Hippocampal formation (tissue), 2 donors: ENCODE measurements around the gene MEP1A.
"Not testable (repeated sequence)": the region's sequence is repeated elsewhere in the genome, so short reads cannot be mapped to it uniquely, and the experiment has no call there.

Experiments
- DNase-seq, 2 donors: peaks; one replicate each; lab custom pipeline; 2025; lab: John Stamatoyannopoulos, UW

Gene MEP1A

GRCh38 chr6:46777476-46778346 lies 15.5 kb upstream of the MEP1A start:
- DNase-seq: no peak

- peak; percentile 41 to 75 for DNase-seq
Observed at GRCh38 chr6:46781478-46782378, 11.5 kb upstream of the MEP1A start.

- DNase-seq: no peak
Observed at GRCh38 chr6:46784535-46784934, 8.7 kb upstream of the MEP1A start.

GRCh38 chr6:46787871-46788540 lies 5.2 kb upstream of the MEP1A start:
- no peak for DNase-seq

- no peak for DNase-seq
Observed at GRCh38 chr6:46788791-46789190, 4.4 kb upstream of the MEP1A start.

- DNase-seq: no peak
Observed at GRCh38 chr6:46789434-46790354, 3.5 kb upstream of the MEP1A start.

GRCh38 chr6:46790355-46790874 lies 2.8 kb upstream of the MEP1A start:
- no peak for DNase-seq

GRCh38 chr6:46792635-46793034 lies 554 bp upstream of the MEP1A start:
- DNase-seq: no peak

- DNase-seq: no peak
Observed at GRCh38 chr6:46794068-46794467, 879 bp downstream of the MEP1A start.

- no peak for DNase-seq
Observed at GRCh38 chr6:46795816-46796215, 2.6 kb downstream of the MEP1A start.

- DNase-seq: no peak
Observed at GRCh38 chr6:46796848-46797580, 3.8 kb downstream of the MEP1A start.

- DNase-seq: no peak
Observed at GRCh38 chr6:46799657-46800056, 6.5 kb downstream of the MEP1A start.

- peak in 1 of 2 donors; percentile 27 for DNase-seq
Observed at GRCh38 chr6:46808806-46809205, 15.6 kb downstream of the MEP1A start.

- no peak for DNase-seq
Observed at GRCh38 chr6:46815130-46815529, 21.9 kb downstream of the MEP1A start.

- no peak for DNase-seq
Observed at GRCh38 chr6:46816626-46817025, 23.4 kb downstream of the MEP1A start.

GRCh38 chr6:46819561-46819960 lies 26.4 kb downstream of the MEP1A start:
- no peak for DNase-seq

GRCh38 chr6:46821458-46821881 lies 28.3 kb downstream of the MEP1A start:
- DNase-seq: no peak

GRCh38 chr6:46828939-46829338 lies 35.8 kb downstream of the MEP1A start:
- DNase-seq: no peak

GRCh38 chr6:46832816-46833215 lies 39.6 kb downstream of the MEP1A start:
- DNase-seq: no peak

- DNase-seq: not testable (repeated sequence)
Observed at GRCh38 chr6:46834257-46834916, 41.2 kb downstream of the MEP1A start.
